Spleen (tissue), 11 donors: ENCODE data around the gene NHERF2. TPM values are rescaled to one million over a fixed set of nuclear protein-coding genes. Genes with fewer than 3 reads are reported as not detected.
A peak's percentile ranks its signal among the peaks of the same experiment; 100 is the strongest.

ENCODE experiments used
- DNase-seq: peaks from one replicate; pipeline ENCODE4 v3.0.0-alpha.2; 2020
- H3K27ac ChIP-seq, 8 donors: fragments of 200-600 bp; sonication (generic) in 7 of 8; 1 replicate in 4 of 8; 2 replicates in 4 of 8; pipeline versions ENCODE4 v1.5.0 to v1.8.0; 2016 to 2021; ENCODE audit warnings: inconsistent platforms in 4 of 8, mild to moderate bottlenecking in 4 of 8, moderate library complexity in 1 of 8
- H3K27me3 ChIP-seq, 7 donors: fragments of 200-600 bp; sonication (generic) in 6 of 7; replicated peaks in 1 of 7; 1 replicate in 4 of 7; 2 replicates in 3 of 7; pipeline versions ENCODE4 v1.5.0 to v1.8.0; 2016 to 2021; ENCODE audit warnings: inconsistent platforms in 3 of 7, mild to moderate bottlenecking in 1 of 7
- H3K36me3 ChIP-seq, 6 donors: fragments of 200-600 bp; sonication (generic) in 5 of 6; 1 replicate in 4 of 6; 2 replicates in 2 of 6; pipeline versions ENCODE4 v1.5.0 to v1.8.0; 2016 to 2021; ENCODE audit warnings: inconsistent platforms in 2 of 6
- H3K4me1 ChIP-seq, 6 donors: fragments of 200-600 bp; sonication (generic) in 5 of 6; 1 replicate in 3 of 6; 2 replicates in 3 of 6; pipeline versions ENCODE4 v1.5.0 to v1.8.0; 2016 to 2021; ENCODE audit warnings: inconsistent platforms in 3 of 6
- H3K4me3 ChIP-seq, 8 donors: fragments of 200-600 bp; sonication (generic) in 7 of 8; 1 replicate in 4 of 8; 2 replicates in 4 of 8; pipeline versions ENCODE4 v1.5.0 to v1.8.0; 2016 to 2021; ENCODE audit warnings: inconsistent platforms in 4 of 8, mild to moderate bottlenecking in 4 of 8, moderate library complexity in 2 of 8
- H3K9me3 ChIP-seq, 8 donors: fragments of 200-600 bp; sonication (generic) in 7 of 8; 1 replicate in 4 of 8; 2 replicates in 4 of 8; pipeline versions ENCODE4 v1.5.0 to v1.8.0; 2016 to 2021; ENCODE audit warnings: inconsistent platforms in 4 of 8
- POLR2A ChIP-seq, 3 donors: fragments of 450-650 bp; IDR thresholded peaks; one replicate each; pipeline ENCODE4 v1.5.1; 2017; ENCODE audit warnings: antibody characterized with exemption in 3 of 3, mild to moderate bottlenecking in 1 of 3
- POLR2AphosphoS5 ChIP-seq, 3 donors: sonication (generic); formaldehyde crosslinking; IDR thresholded peaks; one replicate each; pipeline ENCODE4 v1.5.1; 2017; ENCODE audit warnings: antibody characterized with exemption in 3 of 3
- WGBS, 5 donors: extraction: QIAGEN DNeasy Blood & Tissue Kit in 3 of 5; methylation state at CpG; one replicate each; pipeline versions ENCODE4 v1.1.5 to v1.1.7; 2013 to 2018; 5-methylcytosine and 5-hydroxymethylcytosine counted together
- intact Hi-C: fragments of 100-400 bp; cut with DNase I; formaldehyde crosslinking; loops from one replicate; pipeline ENCODE4 v1.15.0; 2023; ENCODE audit warnings: low total_unique reads
- polyA plus RNA-seq, 3 donors: library from polyadenylated mRNA; stranded (reverse); fragments of 200-250 nt; gene quantifications; one replicate each; pipeline ENCODE4 v1.2.1, GENCODE V29; 2013
- total RNA-seq, 7 donors: library from RNA; depleted of rRNA in 3 of 7; stranded (reverse); fragments of >200 nt in 3 of 7; fragmentation: NEBNext Ultra II Directional in 4 of 7; extraction: Animal tissue kit (Norgen Biotek cat#: 25700) in 4 of 7; gene quantifications; one replicate each; pipeline versions ENCODE4 v1.1.0 to v1.2.1, GENCODE V29; 2016 to 2021
- TF ChIP-seq, protein P1 (sequence below), 11 experiments: fragments of 200-600 bp in 7 of 11; fragments of 450-650 bp in 4 of 11; sonication (generic) in 4 of 11; IDR thresholded peaks in 8 of 11; conservative IDR thresholded peaks in 3 of 11; 1 replicate in 7 of 11; 2 replicates in 4 of 11; pipeline versions ENCODE4 v1.4.0 to v1.8.0; 2016 to 2021; ENCODE audit warnings: antibody characterized with exemption in 11 of 11, inconsistent platforms in 4 of 11, mild to moderate bottlenecking in 1 of 11
- donor health status: healthy with polysubstance abuse.
- donor health status: DM: no; HTN: no; CAD: no; lungs with moderate emphysema.
- donor health status: DM: no; HTN: no; CAD: no.
- donor health status: Bipolar disorder and iron deficiency.
- donor health status: healthy.
- donor health status: DM: no; HTN: no; CAD: no.
- donor health status: DM: yes; HTN: yes; CAD: no.

The NHERF2 gene
- total and polyA plus RNA-seq, 10 donors: 62.4 to 218 (median 112) TPM

DNA sequence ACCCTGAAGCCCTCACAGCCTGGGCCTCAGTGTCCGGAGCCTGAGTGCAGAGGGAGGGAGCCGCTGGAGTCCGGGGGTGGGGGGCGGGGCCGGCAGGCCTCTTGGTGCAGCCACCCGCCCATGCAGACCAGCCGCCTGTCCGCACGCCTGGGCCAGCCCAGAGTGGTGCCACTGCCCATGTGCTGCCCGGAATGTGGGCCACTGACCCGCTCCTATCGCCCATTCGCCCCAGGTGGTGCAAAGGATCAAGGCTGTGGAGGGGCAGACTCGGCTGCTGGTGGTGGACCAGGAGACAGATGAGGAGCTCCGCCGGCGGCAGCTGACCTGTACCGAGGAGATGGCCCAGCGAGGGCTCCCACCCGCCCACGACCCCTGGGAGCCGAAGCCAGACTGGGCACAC lies 2.6 kb downstream of the NHERF2 start:
- Histone ChIP-seq H3K27ac (peak overlapping the region in 6 of 8 donors; percentile 80 to 90 (median 86)), H3K9me3 (no peaks in the 10 kb centered on the region), H3K36me3 (peaks cover 0 to 15% (median 0%) of the 10 kb centered on the region in 6 donors), H3K4me1 (peaks cover 8 to 96% (median 82%) of the 10 kb centered on the region in 6 donors), H3K27me3 (peaks cover 0 to 48% (median 7%) of the 10 kb centered on the region in 7 donors), H3K4me3 (peak overlapping the region in 6 of 8 donors; percentile 66 to 87 (median 71))
- 60 to 85% (median 76%) methylated on average over 9 to 22 of the region's 22 CpGs for WGBS, 5 donors
- peak; percentile 75 for DNase-seq
- TF ChIP-seq POLR2AphosphoS5 (IDR thresholded peaks at IDR 0.05) (no peak), POLR2A (IDR thresholded peaks at IDR 0.05) (no peak)
- TF ChIP-seq, protein P1, sequence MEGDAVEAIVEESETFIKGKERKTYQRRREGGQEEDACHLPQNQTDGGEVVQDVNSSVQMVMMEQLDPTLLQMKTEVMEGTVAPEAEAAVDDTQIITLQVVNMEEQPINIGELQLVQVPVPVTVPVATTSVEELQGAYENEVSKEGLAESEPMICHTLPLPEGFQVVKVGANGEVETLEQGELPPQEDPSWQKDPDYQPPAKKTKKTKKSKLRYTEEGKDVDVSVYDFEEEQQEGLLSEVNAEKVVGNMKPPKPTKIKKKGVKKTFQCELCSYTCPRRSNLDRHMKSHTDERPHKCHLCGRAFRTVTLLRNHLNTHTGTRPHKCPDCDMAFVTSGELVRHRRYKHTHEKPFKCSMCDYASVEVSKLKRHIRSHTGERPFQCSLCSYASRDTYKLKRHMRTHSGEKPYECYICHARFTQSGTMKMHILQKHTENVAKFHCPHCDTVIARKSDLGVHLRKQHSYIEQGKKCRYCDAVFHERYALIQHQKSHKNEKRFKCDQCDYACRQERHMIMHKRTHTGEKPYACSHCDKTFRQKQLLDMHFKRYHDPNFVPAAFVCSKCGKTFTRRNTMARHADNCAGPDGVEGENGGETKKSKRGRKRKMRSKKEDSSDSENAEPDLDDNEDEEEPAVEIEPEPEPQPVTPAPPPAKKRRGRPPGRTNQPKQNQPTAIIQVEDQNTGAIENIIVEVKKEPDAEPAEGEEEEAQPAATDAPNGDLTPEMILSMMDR (IDR thresholded peaks at IDR 0.05 in 8 of 11, conservative IDR thresholded peaks at IDR 0.05 in 3 of 11): no peak
- intact Hi-C loops: loop anchor here (5.0 kb wide), 1 partner anchor 123 kb away; no protein-coding TSS in a partner anchor

DNA sequence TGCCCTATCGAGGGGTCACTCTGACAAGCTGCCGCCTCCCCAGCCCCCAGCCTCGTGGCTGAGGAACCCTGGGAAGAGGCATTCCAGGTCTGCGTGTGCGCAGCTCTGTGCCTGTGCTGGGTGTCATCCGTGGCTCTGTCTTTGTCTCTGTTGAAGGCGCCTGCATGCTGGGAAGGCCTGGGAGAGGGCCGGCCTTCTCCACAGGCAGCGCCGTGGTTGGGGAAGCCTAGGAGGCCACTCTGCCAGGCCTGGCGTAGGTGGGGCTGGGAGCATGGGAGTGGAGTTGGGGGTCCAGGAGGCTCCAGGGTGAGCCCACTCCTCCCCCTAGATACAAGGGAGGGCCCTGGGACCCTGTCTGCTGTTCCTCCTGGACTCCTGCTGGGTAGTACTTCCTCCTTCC lies 3.3 kb downstream of the NHERF2 start:
- TF ChIP-seq POLR2A (IDR thresholded peaks at IDR 0.05) (no peak), POLR2AphosphoS5 (IDR thresholded peaks at IDR 0.05) (no peak)
- TF ChIP-seq, protein P1 (IDR thresholded peaks at IDR 0.05 in 8 of 11, conservative IDR thresholded peaks at IDR 0.05 in 3 of 11): no peak
- WGBS, 5 donors: 52 to 85% (median 76%) methylated on average over 7 to 11 of the region's 11 CpGs
- Histone ChIP-seq H3K9me3 (no peaks in the 10 kb centered on the region), H3K27ac (peak overlapping the region; percentile 15 to 90 (median 84)), H3K27me3 (peaks cover 0 to 41% (median 7%) of the 10 kb centered on the region in 7 donors), H3K36me3 (peaks cover 0 to 15% (median 0%) of the 10 kb centered on the region in 6 donors), H3K4me3 (peak overlapping the region in 5 of 8 donors; percentile 0 to 87 (median 70)), H3K4me1 (peaks cover 8 to 95% (median 82%) of the 10 kb centered on the region in 6 donors)
- intact Hi-C loops: no loop called here
- no peak for DNase-seq

DNA sequence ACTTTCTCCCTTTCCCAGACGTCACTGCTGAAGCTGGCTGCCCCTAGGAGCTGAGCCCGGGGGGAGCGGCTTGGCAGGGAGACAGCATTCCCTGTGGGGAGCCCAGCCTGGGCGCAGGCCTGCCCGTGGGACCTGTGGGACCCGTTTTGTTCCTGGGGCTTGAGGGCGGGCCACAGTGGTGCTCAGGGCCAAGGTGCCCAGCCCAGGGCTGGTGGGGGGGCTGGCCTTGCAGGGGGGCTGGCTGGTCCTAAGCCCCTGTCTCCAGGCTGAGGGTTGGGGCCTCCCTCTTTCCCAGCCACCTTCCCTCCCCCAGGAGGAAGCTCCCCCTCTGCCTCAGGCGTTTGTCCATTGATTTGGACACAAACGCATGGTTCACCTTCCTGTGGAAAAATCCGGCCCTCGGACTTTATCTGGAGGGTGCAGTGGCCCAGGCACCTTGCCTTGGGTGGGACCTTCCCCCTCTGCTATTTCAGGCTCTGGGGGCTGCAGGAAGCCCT lies 4.4 kb downstream of the NHERF2 start:
- H3K27me3 ChIP-seq: peaks cover 0 to 37% (median 7%) of the 10 kb centered on the region in 7 donors
- peaks cover 16 to 95% (median 82%) of the 10 kb centered on the region in 6 donors for H3K4me1 ChIP-seq
- H3K27ac ChIP-seq: peak overlapping the region; percentile 15 to 90 (median 84)
- WGBS, 5 donors: 44 to 67% (median 62%) methylated on average over 8 to 11 of the region's 11 CpGs
- peaks cover 0 to 18% (median 0%) of the 10 kb centered on the region in 6 donors for H3K36me3 ChIP-seq
- peak overlapping the region in 1 of 8 donors; percentile 86 for H3K4me3 ChIP-seq
- DNase-seq: peak; percentile 71
- H3K9me3 ChIP-seq: no peaks in the 10 kb centered on the region
- intact Hi-C loops: no loop called here
- TF ChIP-seq POLR2A (IDR thresholded peaks at IDR 0.05) (no peak), POLR2AphosphoS5 (IDR thresholded peaks at IDR 0.05) (peak; percentile 46 to 77 (median 57))
- TF ChIP-seq, protein P1 (IDR thresholded peaks at IDR 0.05 in 8 of 11, conservative IDR thresholded peaks at IDR 0.05 in 3 of 11): no peak

DNA sequence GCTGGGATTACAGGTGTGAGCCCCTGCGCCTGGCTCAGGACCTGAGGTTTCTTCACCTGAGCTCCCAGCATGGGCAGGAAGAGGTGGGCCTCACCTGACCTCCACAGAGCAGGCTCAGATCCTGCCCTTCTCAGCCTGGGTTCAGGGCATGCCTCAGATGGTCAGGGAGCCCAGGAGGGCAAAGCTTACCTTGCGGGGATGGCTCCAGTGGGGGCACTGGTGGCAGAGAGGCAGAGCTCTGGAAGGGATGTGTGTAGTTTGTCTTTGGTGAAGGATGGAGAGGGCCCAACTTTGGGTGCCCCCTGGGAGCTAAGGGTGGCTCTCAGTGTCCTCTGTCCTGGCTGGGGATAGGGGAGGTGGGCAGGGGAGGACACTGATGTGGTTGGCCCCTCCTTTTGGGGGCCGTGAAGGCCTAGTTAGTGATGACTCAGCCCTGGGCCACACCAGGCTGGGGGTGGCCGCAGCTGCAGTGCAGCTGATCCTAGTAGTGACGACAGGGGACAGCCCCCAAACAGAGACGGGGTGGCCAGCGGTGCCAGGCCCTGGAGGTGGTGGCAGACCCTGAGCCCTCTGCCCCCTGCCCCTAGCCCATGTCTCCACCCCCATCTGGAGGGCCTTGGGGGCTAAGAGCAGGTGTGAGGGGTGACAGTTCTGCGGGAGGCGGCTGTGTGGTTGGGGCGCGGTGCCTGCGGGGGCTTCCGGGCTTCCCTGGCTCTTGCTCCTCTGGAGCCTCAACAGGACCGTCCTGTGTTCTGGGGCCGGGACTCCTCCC lies 5.8 kb downstream of the NHERF2 start:
- TF ChIP-seq, protein P1 (IDR thresholded peaks at IDR 0.05 in 8 of 11, conservative IDR thresholded peaks at IDR 0.05 in 3 of 11): no peak
- peak in 1 of 3 donors; percentile 26 for TF ChIP-seq POLR2AphosphoS5 (IDR thresholded peaks at IDR 0.05)
- intact Hi-C loops: no loop called here

More for the DNA sequence above, 5.8 kb downstream of the NHERF2 start:
- Histone ChIP-seq H3K36me3 (peaks cover 0 to 32% (median 4%) of the 10 kb centered on the region in 6 donors), H3K27me3 (peaks cover 0 to 25% (median 2%) of the 10 kb centered on the region in 7 donors), H3K4me3 (peak overlapping the region in 6 of 8 donors; percentile 29 to 63 (median 39)), H3K27ac (peak overlapping the region; percentile 60 to 90 (median 84)), H3K9me3 (no peaks in the 10 kb centered on the region), H3K4me1 (peaks cover 18 to 97% (median 79%) of the 10 kb centered on the region in 6 donors)
- 48 to 59% (median 49%) methylated on average over 5 to 15 of the region's 15 CpGs for WGBS, 5 donors
- no peak for DNase-seq
